AG09309 (cell line): ENCODE measurements around the gene CBARP.
A peak's percentile ranks its signal among the peaks of the same experiment; 100 is the strongest.

Experiments
- DNase-seq: peaks from one replicate; pipeline ENCODE4 v3.0.0-alpha.2; 2010; ENCODE audit warnings: low read depth
- H3K4me3 ChIP-seq: 2 replicates; pipeline ENCODE4 v1.5.1; 2011; ENCODE audit warnings: mild to moderate bottlenecking, low read depth, low read length, moderate library complexity; ENCODE audit not compliant: control insufficient read depth
- TF ChIP-seq, protein P1 (sequence below): IDR thresholded peaks from 2 replicates; pipeline ENCODE4 v1.5.1; 2011; ENCODE audit warnings: mild to moderate bottlenecking, low read depth, low read length, inconsistent platforms; ENCODE audit not compliant: insufficient read depth, control insufficient read depth; ENCODE audit errors: missing control alignments

CBARP gene

DNA sequence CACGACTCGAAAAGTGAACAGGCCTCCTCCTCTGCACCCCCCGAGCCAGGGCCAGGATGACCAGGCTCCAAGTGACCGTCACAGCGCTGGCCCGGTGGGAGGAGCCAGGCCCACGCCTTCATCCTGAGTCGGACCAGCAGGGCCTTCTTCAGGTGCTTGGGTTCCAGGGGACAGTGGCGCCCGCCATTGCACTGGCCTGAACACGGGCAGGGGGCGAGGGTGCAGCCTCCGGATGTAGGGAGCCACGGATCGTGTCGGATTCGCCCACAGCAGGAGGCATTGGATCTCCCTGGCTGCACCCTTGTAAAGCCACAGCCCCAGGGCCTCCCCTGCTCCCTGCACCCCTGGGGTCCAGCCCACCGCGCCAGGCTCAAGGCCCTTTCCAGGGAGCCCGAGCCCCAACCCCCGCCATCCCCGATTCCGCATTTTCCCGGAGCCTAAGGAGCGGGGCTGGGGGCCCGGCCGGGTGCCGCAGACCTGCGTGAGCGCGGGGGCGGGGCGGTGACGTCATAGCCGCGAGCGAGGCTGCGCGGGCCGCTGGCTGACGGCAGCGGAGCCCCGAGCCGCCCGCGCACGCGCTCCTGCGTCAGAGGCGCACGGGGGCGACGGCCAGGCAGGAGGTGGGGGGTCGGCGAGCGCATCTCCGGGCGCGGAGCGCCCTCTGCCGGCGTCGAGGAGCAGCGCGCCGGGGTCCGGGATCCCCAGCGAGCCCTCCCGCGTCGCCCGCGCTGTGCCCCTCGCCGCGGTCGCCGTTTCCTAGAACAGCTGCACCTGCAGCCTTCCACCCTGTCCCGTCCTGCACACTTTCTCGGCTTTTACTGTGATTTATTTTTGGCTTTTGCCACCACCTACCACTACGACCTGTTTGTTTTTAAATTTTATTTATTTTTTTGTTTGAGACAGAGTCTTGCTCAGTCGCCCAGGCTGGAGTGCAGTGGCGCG, 2.3 kb upstream of the CBARP start:
- peak overlapping the region; percentile 35 for H3K4me3 ChIP-seq
- DNase-seq: no peak
- TF ChIP-seq, protein P1, sequence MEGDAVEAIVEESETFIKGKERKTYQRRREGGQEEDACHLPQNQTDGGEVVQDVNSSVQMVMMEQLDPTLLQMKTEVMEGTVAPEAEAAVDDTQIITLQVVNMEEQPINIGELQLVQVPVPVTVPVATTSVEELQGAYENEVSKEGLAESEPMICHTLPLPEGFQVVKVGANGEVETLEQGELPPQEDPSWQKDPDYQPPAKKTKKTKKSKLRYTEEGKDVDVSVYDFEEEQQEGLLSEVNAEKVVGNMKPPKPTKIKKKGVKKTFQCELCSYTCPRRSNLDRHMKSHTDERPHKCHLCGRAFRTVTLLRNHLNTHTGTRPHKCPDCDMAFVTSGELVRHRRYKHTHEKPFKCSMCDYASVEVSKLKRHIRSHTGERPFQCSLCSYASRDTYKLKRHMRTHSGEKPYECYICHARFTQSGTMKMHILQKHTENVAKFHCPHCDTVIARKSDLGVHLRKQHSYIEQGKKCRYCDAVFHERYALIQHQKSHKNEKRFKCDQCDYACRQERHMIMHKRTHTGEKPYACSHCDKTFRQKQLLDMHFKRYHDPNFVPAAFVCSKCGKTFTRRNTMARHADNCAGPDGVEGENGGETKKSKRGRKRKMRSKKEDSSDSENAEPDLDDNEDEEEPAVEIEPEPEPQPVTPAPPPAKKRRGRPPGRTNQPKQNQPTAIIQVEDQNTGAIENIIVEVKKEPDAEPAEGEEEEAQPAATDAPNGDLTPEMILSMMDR: peak; percentile 53

DNA sequence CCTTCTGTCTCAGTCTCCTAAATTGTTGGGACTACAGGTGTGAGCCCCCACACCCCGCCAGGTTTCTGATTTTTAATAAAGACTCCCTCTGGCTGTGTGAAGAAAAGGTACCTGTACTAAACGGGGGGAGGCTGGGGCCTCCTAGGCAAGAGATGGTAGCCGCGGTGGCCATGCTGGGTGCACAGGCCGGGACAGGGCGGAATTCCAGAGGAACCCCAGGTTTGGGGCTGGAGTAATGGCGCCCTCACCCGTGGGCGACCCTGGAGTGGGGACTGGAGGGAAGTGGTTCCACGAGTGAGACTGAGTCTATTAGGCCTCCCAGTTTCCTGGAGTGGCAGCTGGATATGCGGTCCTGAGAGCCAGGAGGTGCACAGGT, 1.6 kb upstream of the CBARP start:
- H3K4me3 ChIP-seq: no peak overlapping the region
- TF ChIP-seq, protein P1: no peak
- no peak for DNase-seq

GRCh38 chr19:1238369-1239303, 831 bp upstream of the CBARP start:
- DNase-seq: no peak
- peak overlapping the region; percentile 35 for H3K4me3 ChIP-seq
- TF ChIP-seq, protein P1: no peak

DNA sequence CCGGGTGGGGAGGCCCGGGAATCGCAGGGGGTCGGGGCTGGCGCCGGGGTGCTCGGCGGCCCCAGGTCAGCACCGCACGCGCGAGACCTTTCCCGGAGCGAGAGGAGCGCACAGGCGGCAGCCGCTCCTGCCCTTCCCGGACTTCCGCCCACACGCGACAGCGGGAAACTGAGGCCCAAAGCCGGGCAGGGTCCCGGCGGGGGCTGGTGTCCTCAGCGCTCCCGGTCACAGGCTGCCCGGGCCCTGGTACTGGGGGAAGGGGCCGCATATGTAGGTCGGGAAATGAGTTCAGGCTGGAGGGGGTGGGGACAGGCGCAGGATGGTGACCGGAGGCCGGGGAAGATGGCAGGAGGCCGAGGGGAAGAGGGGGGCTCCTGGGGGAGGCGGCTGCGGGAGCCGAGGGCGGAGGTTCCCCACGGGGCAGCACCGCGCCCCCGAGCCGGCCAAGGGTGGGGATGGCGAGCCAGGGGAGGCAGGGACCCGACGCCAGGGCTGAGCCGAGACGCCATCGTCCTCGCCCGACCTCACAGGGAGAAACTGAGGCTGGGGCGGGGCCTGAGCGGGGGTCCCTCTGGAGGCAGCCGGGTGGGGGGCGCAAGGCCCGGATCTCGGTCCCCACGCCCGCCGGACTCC, 662 bp downstream of the CBARP start:
- TF ChIP-seq, protein P1: no peak
- no peak for DNase-seq
- H3K4me3 ChIP-seq: peak overlapping the region; percentile 88

DNA sequence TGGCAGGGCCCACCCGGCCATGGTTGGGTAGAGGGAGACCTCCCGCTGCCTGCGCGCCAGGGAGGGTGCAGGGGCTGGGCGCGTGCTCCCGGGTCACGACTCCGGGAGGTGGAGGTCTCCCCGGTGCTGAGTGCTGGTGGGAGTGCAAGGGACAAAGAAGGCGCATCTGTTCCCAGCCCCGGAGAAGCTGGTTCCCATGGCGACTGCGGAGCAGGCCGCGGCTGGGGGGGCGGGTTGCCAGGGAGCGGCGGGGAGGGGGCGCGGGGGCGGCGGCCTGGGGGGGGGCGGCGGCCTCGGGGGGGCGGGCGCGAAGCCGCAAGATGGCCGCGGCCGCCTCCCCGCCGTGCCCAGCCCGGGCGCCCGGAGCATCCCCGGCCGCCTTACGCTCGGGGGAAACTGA, 1.2 kb downstream of the CBARP start:
- TF ChIP-seq, protein P1: no peak
- DNase-seq: no peak
- peak overlapping the region; percentile 88 for H3K4me3 ChIP-seq

- H3K4me3 ChIP-seq: peak overlapping the region; percentile 46
- no peak for DNase-seq
Measured at GRCh38 chr19:1235625-1236538, 1.9 kb downstream of the CBARP start.

More at GRCh38 chr19:1235625-1236538, 1.9 kb downstream of the CBARP start:
- TF ChIP-seq, protein P1: no peak
